ENCODE data around the gene SPHK2. TPM values are rescaled to one million over a fixed set of nuclear protein-coding genes. Genes with fewer than 3 reads are reported as not detected.
A peak's percentile ranks its signal among the peaks of the same experiment; 100 is the strongest.
"Not testable (repeated sequence)": the region's sequence is repeated elsewhere in the genome, so short reads cannot be mapped to it uniquely, and the experiment has no call there.

Gene SPHK2
- polyA plus RNA-seq, 3 donors: 15.9 to 24.6 (median 17.8) TPM

DNA sequence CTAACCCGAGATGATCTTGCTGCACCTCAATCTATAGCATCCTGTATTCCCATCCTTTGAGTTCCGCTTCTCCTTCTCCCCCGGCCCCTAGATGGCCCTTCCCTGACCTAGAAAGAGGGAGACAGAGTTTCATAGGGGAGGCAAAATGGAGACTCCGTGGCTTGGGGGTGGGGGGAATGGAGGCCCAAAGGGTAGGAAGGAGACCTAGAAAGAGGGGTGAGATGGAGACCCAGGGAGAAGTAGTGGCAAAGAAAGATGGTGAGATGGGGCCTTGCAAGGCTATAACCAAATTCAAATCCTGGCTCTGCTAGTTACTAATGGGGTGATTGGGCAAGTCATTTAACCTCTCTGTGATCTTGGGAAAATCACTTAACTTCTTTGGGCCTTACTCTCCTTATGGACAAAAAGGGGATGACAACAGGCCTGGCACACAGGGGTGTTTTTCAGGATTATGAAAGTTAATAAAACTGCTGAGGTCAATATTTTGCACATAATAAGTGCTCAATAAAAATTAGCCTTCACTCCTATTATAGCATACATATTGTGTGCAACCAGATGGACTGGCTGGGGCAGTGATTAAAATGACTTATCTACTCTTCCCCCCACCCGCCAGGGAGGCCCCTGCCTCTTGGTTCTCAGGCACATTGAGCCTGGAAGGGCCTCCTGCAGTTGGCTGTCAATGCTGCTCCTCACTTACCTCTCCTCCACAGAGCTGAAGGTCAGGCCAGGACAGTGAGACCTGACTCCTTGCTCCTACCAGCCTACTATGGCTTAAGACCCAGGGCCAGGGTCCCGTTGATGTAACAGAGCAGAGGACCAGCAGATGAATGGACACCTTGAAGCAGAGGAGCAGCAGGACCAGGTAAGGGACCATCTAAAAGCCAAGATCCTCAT lies 633 bp downstream of the SPHK2 start:
- DNase-seq (ENCODE audit: low read depth in 3 of 3, low spot score in 2 of 3): no peak

DNA sequence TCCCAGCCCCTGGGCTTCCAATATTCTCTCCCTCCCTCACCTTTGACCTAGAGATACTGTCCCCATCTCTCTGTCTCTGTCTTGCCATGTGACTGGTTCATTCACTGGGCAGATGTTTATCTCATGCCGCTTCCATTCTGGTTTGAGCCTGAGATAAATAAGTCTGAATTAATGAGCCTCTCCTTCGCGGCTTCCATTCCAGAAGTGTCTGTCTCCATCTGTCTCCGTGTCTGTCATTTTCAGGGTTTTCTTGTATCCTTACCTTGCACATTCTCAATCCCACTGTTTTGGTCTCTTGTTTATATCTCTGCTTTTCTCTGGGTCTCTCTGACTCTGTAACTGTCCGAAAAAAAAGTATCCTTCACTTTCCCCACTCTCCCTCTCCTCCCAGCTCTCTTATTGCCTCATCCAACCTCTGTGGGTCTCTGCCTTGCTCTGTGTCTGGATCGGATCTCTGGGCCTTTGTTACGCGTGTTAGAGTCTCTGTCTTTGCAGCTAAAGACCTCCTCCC lies 4.3 kb downstream of the SPHK2 start:
- DNase-seq (ENCODE audit: low read depth in 3 of 3, low spot score in 2 of 3): no peak

DNA sequence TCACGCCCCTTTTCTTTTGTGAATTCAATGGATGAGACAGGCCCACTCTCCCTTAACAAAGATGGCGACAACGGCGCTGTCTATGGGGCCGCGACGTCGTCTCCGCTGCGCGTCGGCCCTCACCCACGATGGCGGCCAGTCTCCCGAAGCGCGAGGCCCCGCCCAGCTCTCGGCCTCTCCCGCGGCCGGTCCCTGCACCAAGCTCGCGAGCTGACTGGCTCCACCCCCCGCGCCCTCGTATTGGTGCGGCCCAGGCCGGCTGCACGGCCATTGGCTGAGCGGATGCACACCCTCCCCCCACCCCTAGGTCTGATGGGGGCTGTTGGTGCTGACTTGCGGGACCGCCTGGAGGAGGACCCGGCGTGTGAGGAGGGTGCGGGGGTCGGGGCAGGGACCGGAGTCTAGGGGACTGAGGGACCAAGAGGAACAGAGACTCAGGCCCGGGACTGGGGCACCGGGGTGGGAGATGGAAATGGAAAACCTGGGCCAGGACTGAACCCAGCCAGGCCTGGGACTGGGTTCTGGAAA lies 4.8 kb downstream of the SPHK2 start:
- peak; percentile 86 to 95 (median 90) for DNase-seq (ENCODE audit: low read depth in 3 of 3, low spot score in 2 of 3)

- no peak for DNase-seq (ENCODE audit: low read depth in 3 of 3, low spot score in 2 of 3)
Measured at GRCh38 chr19:48624791-48625723, 5.8 kb downstream of the SPHK2 start.

DNA sequence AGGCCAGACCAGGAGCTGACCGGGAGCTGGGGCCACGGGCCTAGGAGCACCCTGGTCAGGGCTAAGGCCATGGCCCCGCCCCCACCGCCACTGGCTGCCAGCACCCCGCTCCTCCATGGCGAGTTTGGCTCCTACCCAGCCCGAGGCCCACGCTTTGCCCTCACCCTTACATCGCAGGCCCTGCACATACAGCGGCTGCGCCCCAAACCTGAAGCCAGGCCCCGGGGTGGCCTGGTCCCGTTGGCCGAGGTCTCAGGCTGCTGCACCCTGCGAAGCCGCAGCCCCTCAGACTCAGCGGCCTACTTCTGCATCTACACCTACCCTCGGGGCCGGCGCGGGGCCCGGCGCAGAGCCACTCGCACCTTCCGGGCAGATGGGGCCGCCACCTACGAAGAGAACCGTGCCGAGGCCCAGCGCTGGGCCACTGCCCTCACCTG lies 6.6 kb downstream of the SPHK2 start:
- no peak for DNase-seq (ENCODE audit: low read depth in 3 of 3, low spot score in 2 of 3)

- no peak for DNase-seq (ENCODE audit: low read depth in 3 of 3, low spot score in 2 of 3)
Measured at GRCh38 chr19:48627201-48627864, 8.0 kb downstream of the SPHK2 start.

GRCh38 chr19:48627865-48628314 lies 8.6 kb downstream of the SPHK2 start:
- no peak for DNase-seq (ENCODE audit: low read depth in 3 of 3, low spot score in 2 of 3)

DNA sequence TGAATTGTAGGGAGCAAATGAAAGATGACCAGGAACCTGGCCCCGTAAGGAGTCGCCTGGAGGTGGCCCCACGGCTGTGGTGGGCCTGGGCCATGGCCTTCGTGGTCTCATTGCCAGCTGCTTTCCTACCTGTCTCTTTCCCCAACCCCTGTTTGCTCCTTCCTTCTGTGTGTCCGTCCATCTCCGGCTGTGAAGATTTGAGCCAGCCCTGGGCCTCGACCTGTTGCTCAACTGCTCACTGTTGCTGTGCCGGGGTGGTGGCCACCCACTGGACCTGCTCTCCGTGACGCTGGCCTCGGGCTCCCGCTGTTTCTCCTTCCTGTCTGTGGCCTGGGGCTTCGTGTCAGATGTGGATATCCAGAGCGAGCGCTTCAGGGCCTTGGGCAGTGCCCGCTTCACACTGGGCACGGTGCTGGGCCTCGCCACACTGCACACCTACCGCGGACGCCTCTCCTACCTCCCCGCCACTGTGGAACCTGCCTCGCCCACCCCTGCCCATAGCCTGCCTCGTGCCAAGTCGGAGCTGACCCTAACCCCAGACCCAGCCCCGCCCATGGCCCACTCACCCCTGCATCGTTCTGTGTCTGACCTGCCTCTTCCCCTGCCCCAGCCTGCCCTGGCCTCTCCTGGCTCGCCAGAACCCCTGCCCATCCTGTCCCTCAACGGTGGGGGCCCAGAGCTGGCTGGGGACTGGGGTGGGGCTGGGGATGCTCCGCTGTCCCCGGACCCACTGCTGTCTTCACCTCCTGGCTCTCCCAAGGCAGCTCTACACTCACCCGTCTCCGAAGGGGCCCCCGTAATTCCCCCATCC lies 9.4 kb downstream of the SPHK2 start:
- DNase-seq (ENCODE audit: low read depth in 3 of 3, low spot score in 2 of 3): no peak

DNA sequence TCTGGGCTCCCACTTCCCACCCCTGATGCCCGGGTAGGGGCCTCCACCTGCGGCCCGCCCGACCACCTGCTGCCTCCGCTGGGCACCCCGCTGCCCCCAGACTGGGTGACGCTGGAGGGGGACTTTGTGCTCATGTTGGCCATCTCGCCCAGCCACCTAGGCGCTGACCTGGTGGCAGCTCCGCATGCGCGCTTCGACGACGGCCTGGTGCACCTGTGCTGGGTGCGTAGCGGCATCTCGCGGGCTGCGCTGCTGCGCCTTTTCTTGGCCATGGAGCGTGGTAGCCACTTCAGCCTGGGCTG lies 9.9 kb downstream of the SPHK2 start:
- DNase-seq (ENCODE audit: low read depth in 3 of 3, low spot score in 2 of 3): no peak

DNA sequence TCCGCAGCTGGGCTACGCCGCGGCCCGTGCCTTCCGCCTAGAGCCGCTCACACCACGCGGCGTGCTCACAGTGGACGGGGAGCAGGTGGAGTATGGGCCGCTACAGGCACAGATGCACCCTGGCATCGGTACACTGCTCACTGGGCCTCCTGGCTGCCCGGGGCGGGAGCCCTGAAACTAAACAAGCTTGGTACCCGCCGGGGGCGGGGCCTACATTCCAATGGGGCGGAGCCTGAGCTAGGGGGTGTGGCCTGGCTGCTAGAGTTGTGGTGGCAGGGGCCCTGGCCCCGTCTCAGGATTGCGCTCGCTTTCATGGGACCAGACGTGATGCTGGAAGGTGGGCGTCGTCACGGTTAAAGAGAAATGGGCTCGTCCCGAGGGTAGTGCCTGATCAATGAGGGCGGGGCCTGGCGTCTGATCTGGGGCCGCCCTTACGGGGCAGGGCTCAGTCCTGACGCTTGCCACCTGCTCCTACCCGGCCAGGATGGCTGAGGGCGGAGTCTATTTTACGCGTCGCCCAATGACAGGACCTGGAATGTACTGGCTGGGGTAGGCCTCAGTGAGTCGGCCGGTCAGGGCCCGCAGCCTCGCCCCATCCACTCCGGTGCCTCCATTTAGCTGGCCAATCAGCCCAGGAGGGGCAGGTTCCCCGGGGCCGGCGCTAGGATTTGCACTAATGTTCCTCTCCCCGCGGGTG lies 10.4 kb downstream of the SPHK2 start:
- no peak for DNase-seq (ENCODE audit: low read depth in 3 of 3, low spot score in 2 of 3)

DNA sequence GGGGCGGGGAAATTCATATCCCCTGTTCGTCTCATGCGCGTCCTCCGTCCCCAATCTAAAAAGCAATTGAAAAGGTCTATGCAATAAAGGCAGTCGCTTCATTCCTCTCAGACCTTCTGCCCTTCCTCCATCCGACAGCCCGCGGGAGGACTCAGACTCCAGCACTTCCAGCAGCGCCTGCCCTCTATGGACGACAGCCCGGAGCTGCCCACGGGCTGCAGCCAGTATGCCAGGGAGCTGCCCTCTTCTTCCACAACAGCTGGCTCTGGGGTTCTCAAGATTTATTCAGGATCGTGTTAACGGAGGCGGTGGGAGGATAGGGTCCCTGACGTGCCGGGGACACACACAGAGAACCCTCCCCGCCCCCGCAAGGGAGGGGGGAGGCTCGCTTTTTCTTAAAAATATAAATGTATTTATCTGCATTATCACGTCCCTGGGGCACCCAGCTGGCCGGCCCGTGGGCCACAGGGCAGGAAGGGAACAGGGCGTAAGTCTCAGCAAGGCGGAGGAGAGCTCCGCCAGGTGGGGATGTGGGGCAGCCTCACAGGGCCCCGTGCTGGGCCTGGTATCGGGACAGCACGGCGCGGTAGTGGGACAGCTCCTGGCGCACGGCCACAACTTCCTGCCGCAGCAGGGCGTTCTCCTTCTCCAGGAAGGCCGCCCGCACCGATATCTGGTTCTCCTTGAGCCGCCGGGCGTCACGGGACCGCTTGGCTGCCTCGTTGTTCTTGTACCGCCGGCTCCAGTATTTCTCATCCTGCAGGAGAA lies 11.2 kb downstream of the SPHK2 start:
- no peak for DNase-seq (ENCODE audit: low read depth in 3 of 3, low spot score in 2 of 3)

DNA sequence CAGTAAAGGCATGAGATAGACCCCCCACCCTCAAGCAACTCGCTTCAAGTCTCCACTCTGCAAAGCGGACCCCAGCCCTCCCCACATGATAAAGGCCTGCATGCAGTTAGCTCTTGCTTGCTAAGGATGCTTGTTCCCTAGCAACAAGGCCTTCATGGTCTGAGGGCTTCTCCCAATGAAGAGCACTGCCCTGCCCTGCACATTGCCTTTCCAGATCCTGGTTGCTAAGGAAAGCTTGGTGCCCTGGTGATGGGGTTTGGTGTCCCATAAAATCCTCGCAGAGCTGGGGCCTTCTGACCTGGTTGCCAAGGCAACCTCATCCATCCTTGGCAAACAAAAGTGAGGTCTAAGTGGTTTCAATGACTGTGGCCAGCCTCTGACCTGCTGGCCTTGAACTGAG lies 11.9 kb downstream of the SPHK2 start:
- no peak for DNase-seq (ENCODE audit: low read depth in 3 of 3, low spot score in 2 of 3)

DNA sequence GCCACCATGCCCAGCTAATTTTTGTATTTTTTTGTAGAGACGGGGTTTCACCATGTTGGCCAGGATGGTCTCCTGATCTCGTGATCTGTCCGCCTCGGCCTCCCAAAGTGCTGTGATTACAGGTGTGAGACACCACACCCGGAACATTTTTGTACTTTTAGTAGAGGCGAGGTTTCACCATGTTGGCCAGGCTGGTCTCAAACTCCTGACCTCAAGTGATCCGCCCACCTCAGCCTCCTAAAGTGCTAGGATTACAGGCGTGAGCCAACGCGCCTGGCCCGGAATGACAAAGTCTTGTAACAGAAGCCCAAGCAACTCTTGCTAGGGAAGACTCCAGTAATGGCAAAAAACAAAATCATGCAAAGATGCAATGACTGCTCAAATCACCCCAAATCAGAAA lies 13.0 kb downstream of the SPHK2 start:
- DNase-seq (ENCODE audit: low read depth in 3 of 3, low spot score in 2 of 3): not testable (repeated sequence)

DNA sequence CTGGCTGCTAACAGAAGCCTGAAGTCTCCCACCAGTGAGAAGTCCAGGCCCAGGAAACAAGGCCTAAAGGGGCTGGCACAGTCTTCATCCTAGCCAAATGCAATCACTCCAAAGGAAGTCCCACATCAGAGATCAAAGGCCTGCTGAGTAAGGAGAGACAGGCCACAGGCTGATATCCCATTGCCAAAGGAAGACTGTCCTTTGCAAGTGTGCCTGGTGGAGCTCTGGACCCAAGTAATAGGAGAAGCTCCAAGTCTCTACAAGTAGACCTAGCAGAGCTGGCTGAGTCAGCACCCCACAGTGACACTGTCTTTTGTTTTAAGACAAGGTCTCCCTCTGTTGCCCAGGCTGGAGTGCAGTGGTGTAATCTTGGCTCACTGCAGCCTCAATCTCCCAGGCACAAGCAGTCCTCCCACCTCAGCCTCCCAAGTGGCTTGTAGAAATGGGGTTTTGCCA lies 13.4 kb downstream of the SPHK2 start:
- no peak for DNase-seq (ENCODE audit: low read depth in 3 of 3, low spot score in 2 of 3)

DNA sequence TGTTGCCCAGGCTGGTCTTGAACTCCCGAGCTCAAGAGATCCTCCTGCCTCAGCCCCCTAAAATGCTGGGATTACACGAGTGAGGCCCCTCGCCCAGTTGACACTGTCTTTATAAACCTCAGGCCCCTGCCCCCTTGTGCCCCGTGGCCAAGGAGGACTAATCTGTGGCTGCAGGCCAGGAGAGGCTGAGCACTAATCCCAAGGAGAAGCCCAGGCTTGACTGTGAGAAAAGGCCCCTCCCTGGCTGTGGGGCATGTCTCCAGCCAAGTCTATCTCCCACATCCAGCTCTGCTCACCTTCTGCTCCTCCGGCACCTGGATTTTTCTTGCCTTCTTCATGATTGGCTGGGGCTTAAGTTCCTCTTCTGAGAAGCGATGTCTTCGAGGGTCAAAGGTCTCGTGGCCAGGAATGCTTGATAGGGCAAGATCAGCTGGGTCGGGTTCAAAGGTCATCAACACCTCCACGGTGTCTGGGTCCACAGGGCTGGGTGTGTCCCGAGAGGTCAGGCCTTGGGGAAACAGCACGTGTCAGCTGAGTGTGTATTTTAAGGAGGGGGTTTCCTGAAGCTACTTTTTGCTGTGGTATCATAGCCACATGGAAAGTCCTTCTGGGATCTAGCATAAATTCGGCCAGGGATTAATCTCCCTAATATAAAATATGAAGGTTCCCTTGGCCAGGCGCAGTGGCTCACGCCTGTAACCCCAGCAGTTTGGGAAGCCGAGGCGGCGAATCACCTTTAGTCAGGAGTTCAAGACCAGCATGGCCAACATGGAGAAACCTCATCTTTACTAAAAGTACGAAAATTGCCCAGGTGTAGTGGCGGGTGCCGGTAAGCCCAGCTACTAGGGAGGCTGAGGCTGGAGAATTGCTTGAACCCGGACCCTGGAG lies 14.1 kb downstream of the SPHK2 start:
- no peak for DNase-seq (ENCODE audit: low read depth in 3 of 3, low spot score in 2 of 3)

DNA sequence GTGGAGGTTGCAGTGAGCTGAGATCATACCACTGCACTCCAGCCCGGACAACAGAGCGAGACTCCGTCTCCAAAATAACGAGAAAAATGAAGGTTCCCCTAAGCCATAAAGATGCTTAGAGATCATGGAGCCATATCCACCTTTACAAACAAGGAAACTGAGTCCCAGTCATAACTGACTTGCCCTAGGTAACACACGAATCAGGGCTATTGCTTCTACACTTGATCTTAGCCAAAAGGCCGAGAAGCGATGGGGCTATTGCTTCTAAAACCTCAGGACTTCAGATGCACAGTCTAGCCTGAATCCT lies 14.7 kb downstream of the SPHK2 start:
- no peak for DNase-seq (ENCODE audit: low read depth in 3 of 3, low spot score in 2 of 3)

- DNase-seq (ENCODE audit: low read depth in 3 of 3, low spot score in 2 of 3): peak in 2 of 3 donors; percentile 86 to 93
Measured at GRCh38 chr19:48634424-48635262, 15.3 kb downstream of the SPHK2 start.
